Inflammatory macrophage treated with lipopolysaccharide for 4 hours (primary cell): ENCODE measurements around the gene FAM81A.
A peak's percentile ranks its signal among the peaks of the same experiment; 100 is the strongest.
"Not testable (repeated sequence)": the region's sequence is repeated elsewhere in the genome, so short reads cannot be mapped to it uniquely, and the experiment has no call there.

Source experiments
- DNase-seq: peaks from one replicate; pipeline ENCODE4 v3.0.0-alpha.2; 2020

Gene FAM81A

DNA sequence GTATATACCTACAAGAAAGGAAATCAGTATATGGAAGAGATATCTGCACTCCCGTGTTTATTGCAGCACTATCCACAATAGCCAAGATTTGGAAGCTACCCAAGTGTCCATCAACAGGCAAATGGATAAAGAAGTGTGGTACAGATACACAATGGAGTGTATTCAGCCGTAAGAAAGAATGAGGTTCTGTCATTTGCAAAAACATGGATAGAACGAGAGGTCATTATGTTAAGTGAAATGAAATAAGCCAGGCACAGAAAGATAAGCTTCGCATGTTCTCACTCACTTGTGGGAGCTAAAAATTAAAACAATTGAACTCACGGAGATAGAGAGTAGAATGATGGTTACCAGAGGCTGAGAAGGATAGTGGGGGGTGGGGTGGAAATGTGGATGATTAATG is 53.1 kb downstream of the FAM81A start:
- no peak for DNase-seq

GRCh38 chr15:59492389-59493377 is 54.7 kb downstream of the FAM81A start:
- peak; percentile 59 for DNase-seq

GRCh38 chr15:59501597-59501996 is 63.6 kb downstream of the FAM81A start:
- DNase-seq, result peak; percentile 63

DNA sequence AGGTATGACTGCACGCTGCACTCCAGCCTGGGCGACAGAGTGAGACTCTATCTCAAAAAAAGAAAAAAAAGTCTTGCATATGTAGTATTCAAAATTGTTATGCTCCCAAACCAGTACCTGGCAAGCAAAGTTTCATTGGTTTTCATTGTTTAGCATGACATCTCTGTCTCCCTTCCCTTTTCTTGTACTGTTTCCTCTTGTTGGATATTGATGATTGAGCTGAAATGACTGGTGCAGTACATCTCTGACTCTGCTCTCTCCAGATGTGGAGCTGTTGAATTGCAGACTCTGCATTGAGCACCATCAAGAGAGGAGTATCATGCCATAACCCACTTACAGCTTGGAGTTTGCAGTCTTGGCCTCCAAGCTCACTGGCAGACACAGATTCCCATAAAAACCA is 77.2 kb downstream of the FAM81A start:
- DNase-seq, result no peak

- peak; percentile 31 for DNase-seq
Measured at GRCh38 chr15:59516655-59517461, 78.9 kb downstream of the FAM81A start.

GRCh38 chr15:59519329-59519728 is 81.3 kb downstream of the FAM81A start:
- DNase-seq, result no peak

DNA sequence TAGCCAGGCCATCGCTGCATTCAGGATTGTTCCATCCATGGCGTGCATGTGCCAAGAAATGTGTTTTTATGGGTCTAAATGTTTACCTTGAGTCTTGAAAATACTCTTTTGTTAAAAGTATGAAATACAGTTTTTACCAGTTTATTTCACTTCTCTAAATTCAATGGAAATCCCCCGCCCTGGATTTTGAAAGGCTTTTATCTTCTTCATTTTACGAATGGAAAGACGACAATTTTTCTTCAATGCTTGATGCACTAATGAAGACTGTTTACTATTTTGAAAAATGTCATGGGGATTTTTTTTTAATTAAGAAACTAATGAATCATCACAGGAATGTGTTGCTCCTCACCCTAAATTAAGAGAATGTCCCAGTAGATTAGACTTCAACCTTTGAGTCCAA is 83.5 kb downstream of the FAM81A start:
- DNase-seq, result peak; percentile 63

GRCh38 chr15:59522988-59523461 is 85.0 kb downstream of the FAM81A start:
- no peak for DNase-seq

- DNase-seq, result no peak
Measured at GRCh38 chr15:59523702-59524101, 85.7 kb downstream of the FAM81A start.

GRCh38 chr15:59524331-59524731 is 86.3 kb downstream of the FAM81A start:
- DNase-seq, result peak; percentile 60

- DNase-seq, result not testable (repeated sequence)
Measured at GRCh38 chr15:59526466-59526865, 88.5 kb downstream of the FAM81A start.

DNA sequence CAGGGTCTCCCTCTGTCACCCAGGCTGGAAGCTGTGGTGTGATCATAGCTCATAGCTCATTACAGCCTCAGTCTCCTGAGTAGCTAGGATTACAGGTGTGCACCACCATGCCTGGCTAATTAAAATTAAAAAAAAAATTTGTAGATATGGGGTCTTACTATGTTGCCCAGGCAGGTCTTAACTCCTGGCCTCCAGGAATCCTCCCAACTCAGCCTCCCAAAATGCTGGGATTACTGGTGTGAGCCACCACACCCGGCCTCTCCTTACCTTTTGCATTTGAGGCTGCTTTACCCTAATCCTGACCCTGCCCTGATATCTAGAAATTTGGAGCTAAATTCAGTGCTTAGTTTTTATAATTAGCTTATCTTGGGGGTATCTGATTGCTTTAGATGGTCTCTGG is 90.4 kb downstream of the FAM81A start:
- DNase-seq, result no peak

- peak; percentile 73 for DNase-seq
Measured at GRCh38 chr15:59528961-59529402, 91.0 kb downstream of the FAM81A start.

DNA sequence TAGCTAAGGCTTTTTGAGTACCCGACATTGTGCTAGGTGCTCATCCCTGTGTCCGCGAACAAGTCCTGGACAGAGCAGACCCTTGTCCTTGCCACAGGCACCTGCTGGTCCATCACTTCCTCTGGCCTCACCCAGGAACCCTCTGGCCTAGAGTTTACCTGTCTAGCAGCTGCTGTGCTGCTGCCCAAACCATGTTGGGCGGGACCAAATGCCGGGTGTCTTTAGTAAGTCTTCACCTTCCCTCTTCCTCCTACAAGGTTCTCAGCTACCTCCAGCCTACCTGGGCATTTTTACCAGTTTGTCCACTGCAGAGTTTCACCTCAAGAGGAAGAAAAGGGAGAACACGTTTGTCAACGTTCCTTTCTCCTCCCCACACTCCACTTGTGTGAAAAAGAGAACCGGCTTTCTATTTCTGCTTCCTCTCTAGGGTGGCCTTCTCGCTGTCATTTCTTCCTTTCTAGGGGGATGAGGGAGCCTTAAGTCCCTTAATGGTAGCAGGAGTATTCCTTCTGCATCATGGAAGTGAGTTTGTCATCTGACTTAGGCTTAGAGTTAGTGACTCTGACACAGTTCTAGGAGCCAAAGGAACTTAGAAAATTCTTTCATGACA is 93.2 kb downstream of the FAM81A start:
- peak; percentile 25 for DNase-seq

GRCh38 chr15:59532770-59533379 is 94.9 kb downstream of the FAM81A start:
- peak; percentile 63 for DNase-seq

DNA sequence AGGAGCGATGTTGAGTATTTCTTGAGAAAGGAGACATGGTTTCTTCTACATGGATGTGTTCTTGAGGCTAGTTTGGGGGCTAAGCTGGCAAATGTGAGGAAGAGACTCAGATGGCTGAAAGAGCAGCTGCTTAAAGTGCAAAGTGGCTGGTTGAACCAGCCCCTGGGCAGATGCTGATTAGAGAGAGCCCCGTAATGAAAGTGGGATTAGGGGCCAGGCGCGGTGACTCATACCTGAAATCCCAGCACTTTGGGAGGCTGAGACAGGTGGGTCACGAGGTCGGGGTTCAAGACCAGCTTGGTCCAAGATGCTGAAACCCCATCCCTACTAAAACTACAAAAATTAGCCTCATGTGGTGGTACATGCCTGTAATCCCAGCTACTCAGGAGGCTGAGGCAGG is 98.6 kb downstream of the FAM81A start:
- DNase-seq, result no peak

DNA sequence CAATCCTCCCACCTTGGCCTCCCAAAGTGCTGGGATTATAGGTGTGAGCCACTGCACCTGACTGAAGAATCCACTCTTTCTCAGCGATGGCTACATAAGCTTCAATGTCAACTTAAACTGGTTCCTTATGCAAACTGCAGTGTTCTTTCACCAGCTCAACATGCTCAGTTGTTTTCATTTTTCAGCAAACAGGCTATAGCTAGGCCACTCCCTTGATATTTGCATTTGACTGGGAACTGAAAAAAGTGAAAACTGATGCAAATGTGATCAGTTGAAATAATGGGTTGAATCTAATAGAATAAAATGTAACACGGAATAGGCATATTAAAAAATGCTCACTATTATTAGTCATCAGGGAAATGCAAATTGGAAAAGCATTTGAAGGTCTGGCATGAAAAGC is 99.4 kb downstream of the FAM81A start:
- DNase-seq, result no peak

DNA sequence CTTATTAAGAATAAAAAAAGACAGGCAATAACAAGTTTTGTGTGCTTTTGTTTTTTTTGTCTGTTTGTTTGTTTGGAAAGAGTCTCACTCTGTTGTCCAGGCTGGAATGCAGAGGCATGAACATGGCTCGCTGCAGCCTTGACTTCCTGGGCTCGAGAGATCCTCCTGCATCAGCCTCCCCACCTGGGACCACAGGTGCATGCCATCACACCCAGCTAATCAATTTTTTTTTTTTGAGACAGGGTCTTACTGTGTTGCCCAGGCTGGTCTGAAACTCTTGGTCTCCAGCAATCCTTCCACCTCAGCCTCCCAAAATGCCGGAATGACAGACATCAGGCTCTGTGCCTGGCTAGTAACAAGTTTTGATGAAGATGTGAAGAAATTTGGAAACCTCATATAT is 100.5 kb downstream of the FAM81A start:
- no peak for DNase-seq

GRCh38 chr15:59539799-59540198 is 101.8 kb downstream of the FAM81A start:
- DNase-seq, result peak; percentile 59

- no peak for DNase-seq
Measured at GRCh38 chr15:59540654-59541053, 102.7 kb downstream of the FAM81A start.

GRCh38 chr15:59541750-59542149 is 103.8 kb downstream of the FAM81A start:
- DNase-seq, result no peak

DNA sequence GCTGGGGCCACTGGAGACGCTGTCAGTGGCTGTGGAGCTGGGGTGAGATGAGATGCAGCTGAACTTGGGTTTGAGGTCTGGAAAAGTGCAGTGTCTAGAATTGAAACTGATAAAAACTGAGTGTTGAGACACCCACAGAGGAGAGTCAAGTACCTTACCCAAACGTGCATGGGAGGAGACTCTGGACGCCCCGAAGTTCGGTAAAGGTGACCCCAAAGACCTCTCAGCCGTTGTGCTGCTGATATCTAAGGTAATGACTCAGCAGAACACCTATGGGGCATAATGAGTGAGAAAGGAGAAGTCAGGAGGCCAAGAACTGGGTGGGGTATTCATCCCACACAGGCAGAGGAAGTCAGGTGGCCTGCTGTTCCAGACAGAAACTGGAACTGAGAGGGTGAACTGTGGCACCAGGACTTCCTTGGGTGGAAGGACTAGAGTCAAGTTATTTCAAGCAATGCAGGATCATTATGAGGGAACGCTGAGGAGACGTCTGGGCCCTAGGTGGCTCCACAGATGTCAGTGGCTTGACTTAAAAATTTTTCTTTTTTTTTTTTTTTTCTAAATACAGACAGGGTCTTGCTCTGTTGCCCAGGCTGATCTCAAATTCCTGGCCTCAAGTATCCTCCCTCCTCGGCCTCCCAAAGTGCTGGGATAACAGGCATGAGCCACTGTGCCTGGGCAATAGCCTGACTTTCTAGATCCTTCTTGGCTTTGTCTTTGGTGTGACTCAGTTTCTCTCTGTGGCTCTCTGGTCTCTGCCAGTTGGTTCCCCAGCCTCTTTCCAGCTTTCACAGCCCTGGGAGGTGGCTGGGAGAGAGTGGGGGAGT is 105.9 kb downstream of the FAM81A start:
- peak; percentile 60 for DNase-seq
